NCI-H1105 (cell line): ENCODE data around the gene S100A6.

Experiments used
- DNase-seq: peaks from one replicate; lab custom pipeline; 2025; lab: John Stamatoyannopoulos, UW

S100A6 gene

DNA sequence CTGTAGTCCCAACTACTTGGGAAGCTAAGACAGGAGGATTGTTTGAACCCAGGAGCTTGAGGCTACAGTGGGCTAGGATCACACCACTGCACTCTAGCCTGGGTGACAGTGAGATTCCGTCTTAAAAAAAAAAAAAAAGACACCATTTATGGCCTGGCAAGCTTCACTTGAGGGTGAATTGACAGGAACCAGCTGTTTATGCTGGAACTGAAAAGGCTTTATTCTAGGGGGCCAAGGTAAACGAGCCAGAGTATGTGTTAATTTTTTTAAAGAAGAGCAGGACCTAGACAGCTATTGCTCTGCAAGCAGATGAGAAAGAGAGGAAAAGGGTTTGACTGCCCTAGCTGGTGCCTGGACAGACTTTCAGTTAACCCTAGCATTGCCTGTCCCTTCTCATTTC, 37.0 kb downstream of the S100A6 start:
- no peak for DNase-seq

DNA sequence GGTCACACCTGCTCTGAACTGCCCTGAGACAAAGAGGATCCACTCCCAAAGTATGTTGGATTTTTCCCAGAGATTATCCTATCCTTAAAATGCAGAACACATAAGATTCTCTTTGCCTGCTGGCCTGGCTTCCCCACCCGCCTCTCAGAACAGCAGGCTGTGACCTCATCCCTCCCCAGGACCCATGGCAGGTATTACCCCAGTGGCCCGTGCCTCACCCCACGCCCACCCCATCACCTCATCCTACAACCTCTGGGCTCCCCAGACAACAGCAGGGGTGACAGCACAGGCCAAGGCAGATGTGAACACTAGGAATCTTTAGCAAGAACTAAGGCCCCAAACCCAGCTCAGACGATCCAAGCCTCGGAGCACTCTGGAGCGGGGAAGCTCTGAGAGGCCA, 40.3 kb downstream of the S100A6 start:
- DNase-seq, result no peak

DNA sequence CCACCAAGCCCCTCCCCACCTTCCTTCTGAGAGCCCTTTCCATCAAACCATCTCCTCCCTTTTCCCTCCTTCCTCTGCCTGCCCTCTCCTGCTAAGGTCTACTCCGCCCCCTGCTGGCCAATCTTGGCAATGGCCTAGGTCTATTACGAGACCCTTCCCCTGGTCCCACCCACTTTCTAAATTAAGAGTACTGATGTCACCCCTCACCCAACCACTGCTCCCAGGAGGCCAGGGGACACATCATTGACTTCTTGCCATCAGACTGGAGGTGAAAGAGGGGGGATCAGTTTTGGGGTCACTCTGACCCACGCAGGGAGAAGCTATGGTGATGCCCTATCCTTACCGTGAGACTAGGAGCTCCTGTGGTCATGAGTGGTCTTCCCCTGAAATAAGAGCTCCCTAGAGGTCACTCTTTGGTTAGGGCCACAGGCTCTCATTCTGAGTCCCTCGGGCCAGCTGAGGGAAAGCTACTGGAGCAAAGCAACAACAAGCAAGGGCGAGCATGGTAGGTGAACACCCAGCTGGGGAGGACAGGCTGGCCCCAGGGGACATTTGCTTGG, 40.7 kb downstream of the S100A6 start:
- peak; percentile 72 for DNase-seq

GRCh38 chr1:153493343-153493960, 42.3 kb downstream of the S100A6 start:
- no peak for DNase-seq

- DNase-seq, result peak; percentile 81
Measured at GRCh38 chr1:153490272-153491051, 45.3 kb downstream of the S100A6 start.

GRCh38 chr1:153488731-153489130, 47.1 kb downstream of the S100A6 start:
- DNase-seq, result no peak

DNA sequence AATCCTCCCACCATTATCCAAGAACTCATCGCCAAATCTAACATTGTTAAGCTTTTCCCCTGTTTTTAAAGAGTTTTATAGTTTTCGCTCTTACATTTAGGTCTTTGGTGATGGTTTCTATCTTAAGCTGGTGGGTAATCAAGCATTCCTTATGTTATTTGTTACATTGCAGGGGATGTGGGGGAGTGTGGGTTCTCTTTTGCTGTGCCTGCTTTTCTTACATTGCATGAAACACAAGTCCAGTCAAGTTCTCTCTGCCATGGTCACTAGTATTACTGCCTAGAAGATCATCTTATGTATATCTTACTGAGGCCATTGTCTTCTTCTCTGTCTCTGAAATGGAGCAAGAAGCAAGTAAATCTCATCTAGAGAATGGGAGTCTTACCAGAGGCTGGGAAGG, 48.1 kb downstream of the S100A6 start:
- no peak for DNase-seq

GRCh38 chr1:153485863-153486262, 49.9 kb downstream of the S100A6 start:
- DNase-seq, result peak; percentile 62
